ENCODE measurements around the gene FANCE.

FANCE gene

DNA sequence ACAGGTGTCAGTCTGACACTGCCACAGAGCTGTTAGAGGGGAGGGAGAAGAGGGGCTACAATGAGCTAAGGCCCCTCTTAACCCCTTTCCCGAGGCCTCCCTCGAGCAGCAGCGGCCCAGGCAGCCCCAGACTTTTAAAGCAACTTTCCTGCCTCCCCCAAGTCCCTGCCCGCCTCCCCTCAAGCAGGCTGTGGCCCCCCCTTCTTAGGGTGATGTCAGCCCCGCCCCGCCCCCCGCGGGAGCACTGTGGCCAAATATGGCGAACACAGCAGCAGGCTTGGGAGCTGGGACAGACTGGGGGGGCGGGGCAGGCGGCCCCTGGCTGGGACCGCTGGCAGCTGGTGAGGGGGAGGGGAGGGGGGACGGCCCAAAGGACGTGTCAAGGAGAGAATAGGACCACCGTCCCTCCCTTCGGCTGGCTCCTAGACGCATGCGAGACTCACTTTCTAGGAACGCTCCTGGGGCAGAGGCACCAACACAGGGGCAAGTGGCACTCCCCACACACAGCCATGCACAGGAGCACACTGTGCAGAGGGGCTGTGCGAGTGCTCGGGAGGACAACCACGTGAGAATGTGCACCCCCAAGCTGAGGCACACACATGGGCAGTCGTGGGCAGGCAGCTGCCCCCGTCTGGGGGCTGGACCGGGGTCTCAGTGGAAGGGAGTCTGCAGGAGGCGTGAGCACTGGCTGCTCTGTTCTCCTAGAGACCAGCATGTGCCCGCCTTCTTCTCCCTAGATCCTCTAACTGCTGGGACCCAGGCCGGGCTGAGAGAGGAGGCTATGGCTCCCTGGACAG, 38.1 kb downstream of the FANCE start:
- Histone ChIP-seq H4K8ac (ENCODE audit: low read depth, low read length) (no peak overlapping the region), H3K18ac (ENCODE audit: low read length) (peak overlapping the region; percentile 98), H3K27me3 (ENCODE audit: control insufficient read depth in 3 of 3, insufficient read depth in 3 of 3, low read depth in 1 of 3, low read length in 3 of 3) (no peaks in the 10 kb centered on the region), H2AK5ac (ENCODE audit: low read depth, low read length) (peak overlapping the region; percentile 97), H3K36me3 (replicated peaks in 1 of 2; ENCODE audit: control insufficient read depth in 2 of 2, insufficient read depth in 2 of 2, low read length in 2 of 2) (peaks cover 3 to 14% of the 10 kb centered on the region in 2 donors), H2BK120ac (ENCODE audit: low read depth, low read length) (peak overlapping the region; percentile 13), H2BK15ac (ENCODE audit: low read length) (peak overlapping the region; percentile 98), H3K14ac (ENCODE audit: low read length) (peak overlapping the region; percentile 97), H3K79me1 (ENCODE audit: low read depth, low read length) (peaks cover 14% of the 10 kb centered on the region), H3K4me3 (ENCODE audit: low read length in 2 of 2) (peak overlapping the region; percentile 40 to 65), H3K9me3 (replicated peaks in 1 of 2; ENCODE audit: control insufficient read depth in 2 of 2, insufficient read depth in 1 of 2, low read depth in 1 of 2, low read length in 2 of 2) (peaks cover 0 to 2% of the 10 kb centered on the region in 2 donors), H2AFZ (ENCODE audit: low read length) (peak overlapping the region; percentile 66), H3K4ac (ENCODE audit: low read length) (no peak overlapping the region), H3K9ac (ENCODE audit: low read depth, low read length, poor library complexity) (peak overlapping the region; percentile 86), H3K4me2 (ENCODE audit: insufficient read depth, low read length, poor library complexity, severe bottlenecking) (peak overlapping the region; percentile 70), H4K91ac (ENCODE audit: low read depth, low read length, poor library complexity) (peak overlapping the region; percentile 68), H3K4me1 (ENCODE audit: control insufficient read depth in 2 of 2, insufficient read depth in 1 of 2, low read depth in 1 of 2, low read length in 2 of 2) (peaks cover 61 to 78% of the 10 kb centered on the region in 2 donors), H2BK5ac (ENCODE audit: low read length) (peak overlapping the region; percentile 87), H3K27ac (replicated peaks; ENCODE audit: low read length) (peak overlapping the region; percentile 88), H2BK12ac (ENCODE audit: low read length) (peak overlapping the region; percentile 96), H3K23ac (ENCODE audit: low read depth, low read length, poor library complexity) (peak overlapping the region; percentile 87)
- peak; percentile 76 for DNase-seq (ENCODE audit: low spot score)
- no CpG with 5 or more reads among the region's 28 CpGs for WGBS, 2 donors (ENCODE audit: extremely low coverage in 2 of 2, insufficient read length in 2 of 2, insufficient replicate concordance in 1 of 2)

DNA sequence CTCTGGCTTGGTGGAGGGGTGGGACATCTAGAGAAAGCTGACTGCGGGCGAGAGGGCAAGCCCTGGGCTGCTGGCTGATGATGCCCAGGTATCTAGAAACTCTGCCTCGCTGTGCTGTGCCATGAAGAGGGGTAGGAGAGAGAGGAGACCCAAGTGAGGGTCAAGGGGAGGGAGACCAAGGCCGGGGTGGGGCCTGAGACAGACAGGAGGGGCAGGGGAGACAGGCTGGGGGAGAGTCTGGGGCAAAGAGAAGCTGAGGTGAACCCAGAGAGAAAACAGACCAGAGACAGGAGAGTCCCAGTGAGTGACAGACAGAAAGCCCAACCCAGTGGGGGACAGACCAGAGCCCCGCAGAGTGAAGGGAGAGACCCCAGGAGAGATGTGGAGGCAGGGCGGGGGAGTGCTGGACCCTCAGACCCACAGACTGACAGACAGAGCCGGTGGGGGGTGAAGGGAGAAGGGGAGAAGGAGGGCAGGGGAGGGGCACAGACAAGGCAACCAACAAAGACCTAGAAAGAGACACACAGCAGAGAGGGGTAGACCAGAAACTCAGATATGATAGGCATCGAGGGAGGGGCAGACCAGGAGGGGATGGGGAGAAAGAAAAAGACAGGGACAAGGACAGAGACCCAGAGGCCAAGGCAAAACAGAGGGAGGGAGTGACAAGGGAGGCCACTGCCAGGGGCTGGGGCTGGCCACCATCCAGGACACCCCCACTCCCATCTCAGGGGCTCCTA, 38.9 kb downstream of the FANCE start:
- peak overlapping the region; percentile 82 for H4K91ac ChIP-seq (ENCODE audit: low read depth, low read length, poor library complexity)
- H3K79me1 ChIP-seq (ENCODE audit: low read depth, low read length), result peaks cover 14% of the 10 kb centered on the region
- peak overlapping the region; percentile 98 for H2BK15ac ChIP-seq (ENCODE audit: low read length)
- no peak for DNase-seq (ENCODE audit: low spot score)
- H2AFZ ChIP-seq (ENCODE audit: low read length), result peak overlapping the region; percentile 66
- peak overlapping the region; percentile 88 for H3K27ac ChIP-seq (replicated peaks; ENCODE audit: low read length)
- peak overlapping the region; percentile 97 for H2AK5ac ChIP-seq (ENCODE audit: low read depth, low read length)
- H2BK120ac ChIP-seq (ENCODE audit: low read depth, low read length), result peak overlapping the region; percentile 14
- H2BK12ac ChIP-seq (ENCODE audit: low read length), result peak overlapping the region; percentile 96
- no CpG with 5 or more reads among the region's 8 CpGs for WGBS, 2 donors (ENCODE audit: extremely low coverage in 2 of 2, insufficient read length in 2 of 2, insufficient replicate concordance in 1 of 2)
- H3K36me3 ChIP-seq (replicated peaks in 1 of 2; ENCODE audit: control insufficient read depth in 2 of 2, insufficient read depth in 2 of 2, low read length in 2 of 2), result peaks cover 3 to 11% of the 10 kb centered on the region in 2 donors
- H3K4me1 ChIP-seq (ENCODE audit: control insufficient read depth in 2 of 2, insufficient read depth in 1 of 2, low read depth in 1 of 2, low read length in 2 of 2), result peaks cover 67 to 76% of the 10 kb centered on the region in 2 donors
- peak overlapping the region; percentile 62 for H2BK5ac ChIP-seq (ENCODE audit: low read length)
- H3K9ac ChIP-seq (ENCODE audit: low read depth, low read length, poor library complexity), result peak overlapping the region; percentile 63
- no peaks in the 10 kb centered on the region for H3K27me3 ChIP-seq (ENCODE audit: control insufficient read depth in 3 of 3, insufficient read depth in 3 of 3, low read depth in 1 of 3, low read length in 3 of 3)
- peak overlapping the region in 1 of 2 donors; percentile 40 for H3K4me3 ChIP-seq (ENCODE audit: low read length in 2 of 2)
- no peak overlapping the region for H4K8ac ChIP-seq (ENCODE audit: low read depth, low read length)
- peak overlapping the region; percentile 97 for H3K14ac ChIP-seq (ENCODE audit: low read length)
- H3K9me3 ChIP-seq (replicated peaks in 1 of 2; ENCODE audit: control insufficient read depth in 2 of 2, insufficient read depth in 1 of 2, low read depth in 1 of 2, low read length in 2 of 2), result peaks cover 0 to 2% of the 10 kb centered on the region in 2 donors
- H3K4me2 ChIP-seq (ENCODE audit: insufficient read depth, low read length, poor library complexity, severe bottlenecking), result peak overlapping the region; percentile 70
- H3K18ac ChIP-seq (ENCODE audit: low read length), result peak overlapping the region; percentile 98
- no peak overlapping the region for H3K4ac ChIP-seq (ENCODE audit: low read length)
- H3K23ac ChIP-seq (ENCODE audit: low read depth, low read length, poor library complexity), result peak overlapping the region; percentile 32

DNA sequence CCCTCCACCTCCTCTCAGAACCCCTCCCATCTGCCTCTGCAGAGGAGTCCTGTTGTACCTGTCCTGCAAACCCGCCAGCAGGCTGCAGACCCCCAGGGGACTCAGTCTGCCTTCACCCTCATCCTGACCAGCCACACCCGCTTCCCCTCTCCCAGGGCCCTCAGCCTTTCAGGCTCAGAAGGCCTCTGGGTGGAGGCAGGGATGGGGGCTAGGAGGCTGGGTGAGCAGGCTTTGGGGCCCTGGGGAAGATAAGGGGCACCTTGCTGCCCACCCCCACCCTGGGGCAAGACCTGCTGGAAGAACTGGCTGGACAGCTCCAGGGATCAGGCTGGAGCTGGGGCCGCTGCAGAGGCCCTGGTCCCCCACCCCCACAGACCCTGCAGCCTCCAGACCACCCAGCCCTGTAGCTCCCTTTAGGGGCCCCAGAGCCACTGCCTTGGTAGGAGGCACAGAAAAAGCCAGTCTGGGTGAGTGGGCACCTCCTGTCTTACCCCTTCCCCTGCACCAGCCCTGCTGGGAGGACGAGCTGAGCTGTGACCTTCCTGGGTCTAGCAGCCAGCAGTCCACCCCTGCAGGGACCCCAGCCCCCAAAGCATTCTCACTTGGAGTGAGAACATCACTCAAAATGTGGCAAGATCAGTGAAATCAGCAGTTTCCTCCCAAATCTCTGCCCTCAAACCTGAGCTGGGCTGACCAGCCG, 39.6 kb downstream of the FANCE start:
- no peak overlapping the region for H3K27ac ChIP-seq (replicated peaks; ENCODE audit: low read length)

More for the DNA sequence above, 39.6 kb downstream of the FANCE start:
- Histone ChIP-seq H3K27me3 (ENCODE audit: control insufficient read depth in 3 of 3, insufficient read depth in 3 of 3, low read depth in 1 of 3, low read length in 3 of 3) (no peaks in the 10 kb centered on the region), H2BK5ac (ENCODE audit: low read length) (peak overlapping the region; percentile 62), H3K4me1 (ENCODE audit: control insufficient read depth in 2 of 2, insufficient read depth in 1 of 2, low read depth in 1 of 2, low read length in 2 of 2) (peaks cover 67 to 69% of the 10 kb centered on the region in 2 donors), H3K18ac (ENCODE audit: low read length) (peak overlapping the region; percentile 91), H3K4me3 (ENCODE audit: low read length in 2 of 2) (no peak overlapping the region), H2BK120ac (ENCODE audit: low read depth, low read length) (peak overlapping the region; percentile 14), H4K8ac (ENCODE audit: low read depth, low read length) (no peak overlapping the region), H4K91ac (ENCODE audit: low read depth, low read length, poor library complexity) (peak overlapping the region; percentile 54), H3K9ac (ENCODE audit: low read depth, low read length, poor library complexity) (peak overlapping the region; percentile 51), H3K79me1 (ENCODE audit: low read depth, low read length) (peaks cover 14% of the 10 kb centered on the region), H3K4me2 (ENCODE audit: insufficient read depth, low read length, poor library complexity, severe bottlenecking) (no peak overlapping the region), H3K36me3 (replicated peaks in 1 of 2; ENCODE audit: control insufficient read depth in 2 of 2, insufficient read depth in 2 of 2, low read length in 2 of 2) (peaks cover 3% of the 10 kb centered on the region in 2 donors), H2AK5ac (ENCODE audit: low read depth, low read length) (peak overlapping the region; percentile 97), H2BK12ac (ENCODE audit: low read length) (peak overlapping the region; percentile 66), H3K14ac (ENCODE audit: low read length) (no peak overlapping the region), H3K4ac (ENCODE audit: low read length) (no peak overlapping the region), H2AFZ (ENCODE audit: low read length) (no peak overlapping the region), H3K9me3 (replicated peaks in 1 of 2; ENCODE audit: control insufficient read depth in 2 of 2, insufficient read depth in 1 of 2, low read depth in 1 of 2, low read length in 2 of 2) (peaks cover 0 to 2% of the 10 kb centered on the region in 2 donors), H3K23ac (ENCODE audit: low read depth, low read length, poor library complexity) (peak overlapping the region; percentile 32), H2BK15ac (ENCODE audit: low read length) (peak overlapping the region; percentile 98)
- no peak for DNase-seq (ENCODE audit: low spot score)
- no CpG with 5 or more reads among the region's 5 CpGs for WGBS, 2 donors (ENCODE audit: extremely low coverage in 2 of 2, insufficient read length in 2 of 2, insufficient replicate concordance in 1 of 2)
